ENCODE measurements around the gene BFSP2.

DNA sequence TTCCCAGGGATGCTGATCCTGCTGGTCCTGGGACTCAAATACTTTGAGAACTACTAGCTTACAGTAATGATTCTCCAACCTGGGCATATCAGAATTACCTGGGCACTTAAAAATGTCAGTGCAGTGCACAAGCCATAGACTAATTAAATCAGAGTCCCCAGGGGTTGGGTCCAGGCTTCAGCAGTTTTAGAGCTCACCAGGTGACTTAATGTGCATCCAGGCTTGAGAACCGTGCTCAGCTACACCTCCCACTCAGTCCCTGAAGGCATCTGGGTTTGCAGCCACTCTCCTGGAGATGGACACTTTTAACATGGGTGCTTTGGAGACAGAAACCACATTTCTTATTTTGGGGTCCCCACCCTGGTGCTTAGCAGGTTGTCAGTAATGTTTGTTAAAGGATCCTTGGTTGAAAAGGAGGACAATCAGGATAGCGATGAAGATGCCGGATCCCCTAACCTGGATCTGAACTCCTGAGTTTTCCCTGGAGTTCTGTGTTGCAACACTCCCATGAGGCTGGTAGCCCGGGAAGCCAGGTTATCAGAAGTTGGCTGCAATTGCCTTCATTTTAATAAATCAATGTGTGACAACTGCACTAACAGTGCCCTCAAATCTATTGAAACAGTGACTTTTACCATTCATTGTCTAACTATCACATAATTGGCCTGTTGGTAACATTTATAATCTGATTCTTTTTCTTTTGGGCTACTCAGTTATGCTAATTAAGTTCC lies 48.1 kb downstream of the BFSP2 start:
- no peak for TF ChIP-seq CTCF (IDR thresholded peaks at IDR 0.05; ENCODE audit: low read depth, low read length, poor library complexity, severe bottlenecking)
- no peak for TF ChIP-seq EZH2phosphoT487 (IDR thresholded peaks at IDR 0.05; ENCODE audit: borderline replicate concordance, low read length)
